Panc1 (cell line): ENCODE measurements around the gene CTDP1.

Experiments
- POLR2AphosphoS5 ChIP-seq: IDR thresholded peaks from 2 replicates; pipeline ENCODE4 v1.6.1; 2012; ENCODE audit warnings: mild to moderate bottlenecking, low read depth, low read length, moderate library complexity
- TCF7L2 ChIP-seq: IDR thresholded peaks from 2 replicates; pipeline ENCODE4 v1.6.1; 2011; ENCODE audit warnings: mild to moderate bottlenecking, low read depth, low read length, inconsistent platforms
- TF ChIP-seq, protein P1 (sequence below): fragments of 450-650 bp; IDR thresholded peaks from 2 replicates; pipeline ENCODE4 v1.5.1; 2017; ENCODE audit warnings: mild to moderate bottlenecking

DNA sequence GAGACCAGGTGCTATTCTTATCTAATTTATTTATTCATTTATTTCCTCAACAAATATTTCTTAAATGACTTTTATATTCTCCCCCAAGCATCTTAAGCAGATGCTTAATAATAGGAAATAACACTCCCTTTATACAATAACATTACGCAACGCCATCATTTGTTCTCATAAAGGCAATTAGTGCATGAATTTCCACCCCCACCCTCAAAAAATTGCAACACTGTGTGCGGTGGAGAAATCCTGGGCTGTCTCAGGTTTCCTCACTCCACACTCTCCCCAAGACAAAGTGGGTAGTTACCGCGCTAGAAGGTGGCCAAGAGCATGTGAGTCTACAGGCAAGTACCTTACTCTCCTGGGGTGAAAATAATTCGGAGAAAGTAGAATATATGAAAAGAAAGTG, 37.0 kb upstream of the CTDP1 start:
- TF ChIP-seq, protein P1, sequence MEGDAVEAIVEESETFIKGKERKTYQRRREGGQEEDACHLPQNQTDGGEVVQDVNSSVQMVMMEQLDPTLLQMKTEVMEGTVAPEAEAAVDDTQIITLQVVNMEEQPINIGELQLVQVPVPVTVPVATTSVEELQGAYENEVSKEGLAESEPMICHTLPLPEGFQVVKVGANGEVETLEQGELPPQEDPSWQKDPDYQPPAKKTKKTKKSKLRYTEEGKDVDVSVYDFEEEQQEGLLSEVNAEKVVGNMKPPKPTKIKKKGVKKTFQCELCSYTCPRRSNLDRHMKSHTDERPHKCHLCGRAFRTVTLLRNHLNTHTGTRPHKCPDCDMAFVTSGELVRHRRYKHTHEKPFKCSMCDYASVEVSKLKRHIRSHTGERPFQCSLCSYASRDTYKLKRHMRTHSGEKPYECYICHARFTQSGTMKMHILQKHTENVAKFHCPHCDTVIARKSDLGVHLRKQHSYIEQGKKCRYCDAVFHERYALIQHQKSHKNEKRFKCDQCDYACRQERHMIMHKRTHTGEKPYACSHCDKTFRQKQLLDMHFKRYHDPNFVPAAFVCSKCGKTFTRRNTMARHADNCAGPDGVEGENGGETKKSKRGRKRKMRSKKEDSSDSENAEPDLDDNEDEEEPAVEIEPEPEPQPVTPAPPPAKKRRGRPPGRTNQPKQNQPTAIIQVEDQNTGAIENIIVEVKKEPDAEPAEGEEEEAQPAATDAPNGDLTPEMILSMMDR: no peak
- no peak for TF ChIP-seq POLR2AphosphoS5
- no peak for TF ChIP-seq TCF7L2
